GM13977 (cell line): ENCODE data around the gene SLC27A5.

Experiments used
- DNase-seq: peaks from one replicate; pipeline ENCODE4 v3.0.0; 2012; ENCODE audit warnings: low spot score
- CTCF ChIP-seq: IDR thresholded peaks from 2 replicates; pipeline ENCODE4 v1.5.1; 2012; ENCODE audit warnings: mild to moderate bottlenecking, control low read depth; ENCODE audit not compliant: insufficient read depth; ENCODE audit errors: extremely low read depth, missing control alignments
- in situ Hi-C: fragments of 300-500 bp; cut with MboI; formaldehyde crosslinking; loops from one replicate; pipeline ENCODE4 v1.12.0; 2022; ENCODE audit warnings: low sequenced_read_pairs, low pct_unique_long_range_greater_than_20kb, mixed read lengths, inconsistent platforms; ENCODE audit not compliant: unreplicated experiment

The SLC27A5 gene

GRCh38 chr19:58511353-58512208, at the start of gene SLC27A5:
Gene SLC27A5, minus strand, starts transcription at chr19:58511992. Its CDS starts 37 bp downstream, at chr19:58511955.
- no peak for DNase-seq
- in situ Hi-C loops = no loop called here
- no peak for TF ChIP-seq CTCF

GRCh38 chr19:58560921-58561320, 49.1 kb upstream of the SLC27A5 start:
- DNase-seq = no peak
- in situ Hi-C loops = no loop called here
- no peak for TF ChIP-seq CTCF

GRCh38 chr19:58560007-58560887, 48.5 kb upstream of the SLC27A5 start:
- in situ Hi-C loops = no loop called here
- no peak for TF ChIP-seq CTCF
- no peak for DNase-seq

- no peak for TF ChIP-seq CTCF
- peak; percentile 93 for DNase-seq
- in situ Hi-C loops = no loop called here
Observed at GRCh38 chr19:58559275-58560006, 47.6 kb upstream of the SLC27A5 start.

- TF ChIP-seq CTCF = no peak
- peak; percentile 99 for DNase-seq
- in situ Hi-C loops = no loop called here
Observed at GRCh38 chr19:58558623-58559274, 47.0 kb upstream of the SLC27A5 start.
